Effector CD8-positive, alpha-beta T cell (primary cell): ENCODE results near the gene FBN2.

Experiments used
- DNase-seq: peaks from one replicate; lab custom pipeline; 2025; lab: John Stamatoyannopoulos, UW

The FBN2 gene

GRCh38 chr5:128208436-128208835, 329.6 kb downstream of the FBN2 start:
- DNase-seq: no peak
